HG02571 (cell line): Measurements from ENCODE around the gene DDR1.
"Not testable (repeated sequence)": the region's sequence is repeated elsewhere in the genome, so short reads cannot be mapped to it uniquely, and the experiment has no call there.

Experiments
- ATAC-seq: cut with Tn5 transposase; IDR thresholded peaks from one replicate; pipeline ENCODE4 v1.9.1; 2021; ENCODE audit warnings: mild to moderate bottlenecking, moderate library complexity; ENCODE audit not compliant: unreplicated experiment

The DDR1 gene

DNA sequence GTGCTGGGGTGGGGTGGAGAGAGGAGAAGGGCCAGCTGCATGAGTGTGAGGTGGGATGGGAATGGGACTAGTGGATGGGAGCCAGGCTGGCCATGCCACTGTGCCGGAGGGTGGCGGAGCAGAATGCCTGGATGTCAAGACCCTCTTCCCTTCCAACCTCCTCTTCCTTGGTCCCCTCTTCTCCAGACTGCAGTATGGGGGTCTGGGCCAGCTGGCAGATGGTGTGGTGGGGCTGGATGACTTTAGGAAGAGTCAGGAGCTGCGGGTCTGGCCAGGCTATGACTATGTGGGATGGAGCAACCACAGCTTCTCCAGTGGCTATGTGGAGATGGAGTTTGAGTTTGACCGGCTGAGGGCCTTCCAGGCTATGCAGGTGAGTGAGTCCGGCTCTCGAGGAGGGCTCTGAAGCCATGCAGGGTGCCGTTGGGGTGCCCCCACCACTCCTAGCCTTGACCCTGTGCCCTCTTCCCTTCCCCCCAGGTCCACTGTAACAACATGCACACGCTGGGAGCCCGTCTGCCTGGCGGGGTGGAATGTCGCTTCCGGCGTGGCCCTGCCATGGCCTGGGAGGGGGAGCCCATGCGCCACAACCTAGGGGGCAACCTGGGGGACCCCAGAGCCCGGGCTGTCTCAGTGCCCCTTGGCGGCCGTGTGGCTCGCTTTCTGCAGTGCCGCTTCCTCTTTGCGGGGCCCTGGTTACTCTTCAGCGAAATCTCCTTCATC lies 7.7 kb downstream of the DDR1 start:
- ATAC-seq = no peak

DNA sequence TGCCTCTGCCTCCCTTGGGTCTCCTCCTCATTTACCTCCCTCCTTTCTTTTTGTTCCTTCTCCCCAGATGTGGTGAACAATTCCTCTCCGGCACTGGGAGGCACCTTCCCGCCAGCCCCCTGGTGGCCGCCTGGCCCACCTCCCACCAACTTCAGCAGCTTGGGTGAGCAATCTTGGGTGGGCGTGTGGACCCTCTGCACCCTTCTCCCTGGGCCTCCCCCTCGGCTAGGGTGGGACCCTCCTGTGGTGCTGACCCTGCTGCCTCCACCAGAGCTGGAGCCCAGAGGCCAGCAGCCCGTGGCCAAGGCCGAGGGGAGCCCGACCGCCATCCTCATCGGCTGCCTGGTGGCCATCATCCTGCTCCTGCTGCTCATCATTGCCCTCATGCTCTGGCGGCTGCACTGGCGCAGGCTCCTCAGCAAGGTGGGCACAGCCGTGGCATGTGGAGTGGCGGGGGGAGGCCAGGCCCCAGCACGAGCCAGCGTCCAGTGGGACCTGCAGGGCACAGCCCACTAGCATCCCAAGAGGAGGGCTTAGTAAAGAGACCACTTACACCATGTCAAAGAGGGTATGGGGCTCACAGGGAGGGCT lies 8.8 kb downstream of the DDR1 start:
- no peak for ATAC-seq

DNA sequence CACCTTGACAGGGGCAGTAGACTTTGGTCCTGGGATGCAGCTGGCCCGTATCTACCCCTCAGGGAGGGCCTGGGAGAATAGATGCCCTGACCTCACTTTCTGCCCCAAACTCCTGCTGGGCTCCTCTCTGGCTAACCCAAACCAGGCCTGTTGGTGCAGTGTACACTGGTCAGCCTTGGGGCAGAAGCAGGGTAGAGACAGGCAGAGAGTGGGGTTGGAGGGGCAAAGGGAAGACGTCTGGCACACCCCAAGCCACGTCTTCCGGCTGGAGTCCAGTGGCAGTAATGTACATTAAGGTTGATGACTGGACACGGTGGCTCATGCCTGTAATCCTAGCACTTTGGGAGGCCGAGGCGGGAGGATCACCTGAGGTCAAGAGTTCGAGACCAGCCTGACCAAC lies 9.3 kb downstream of the DDR1 start:
- ATAC-seq = no peak

DNA sequence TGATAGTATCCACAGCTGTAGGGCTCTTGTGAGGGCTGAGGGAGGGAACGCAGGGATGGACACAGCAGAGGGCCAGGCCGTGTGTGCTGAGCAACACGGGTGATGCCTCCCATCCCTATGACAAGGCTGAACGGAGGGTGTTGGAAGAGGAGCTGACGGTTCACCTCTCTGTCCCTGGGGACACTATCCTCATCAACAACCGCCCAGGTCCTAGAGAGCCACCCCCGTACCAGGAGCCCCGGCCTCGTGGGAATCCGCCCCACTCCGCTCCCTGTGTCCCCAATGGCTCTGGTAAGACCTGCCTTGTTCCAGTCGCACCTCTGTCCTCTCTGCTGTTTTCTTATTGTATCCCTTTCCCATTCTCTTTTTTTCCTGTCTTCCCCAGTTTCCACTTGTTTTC lies 10.1 kb downstream of the DDR1 start:
- ATAC-seq = no peak

DNA sequence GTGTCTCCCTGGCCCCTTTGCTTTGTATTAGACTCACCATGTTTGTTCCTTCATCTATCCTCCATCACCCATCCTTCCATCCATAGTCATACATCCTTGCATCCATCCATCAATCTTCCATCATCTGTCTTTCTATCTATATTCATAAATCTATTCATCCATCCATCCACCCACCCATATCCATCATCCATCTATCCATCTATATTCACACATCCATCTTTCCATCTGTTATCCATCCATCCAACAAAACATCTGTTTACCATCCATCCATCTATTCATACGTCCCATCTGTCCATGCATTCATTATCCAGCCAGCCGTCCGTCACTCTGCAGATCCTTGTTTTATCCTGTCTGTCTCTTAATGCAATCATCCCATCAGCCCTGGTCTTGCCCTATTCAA lies 10.6 kb downstream of the DDR1 start:
- no peak for ATAC-seq

DNA sequence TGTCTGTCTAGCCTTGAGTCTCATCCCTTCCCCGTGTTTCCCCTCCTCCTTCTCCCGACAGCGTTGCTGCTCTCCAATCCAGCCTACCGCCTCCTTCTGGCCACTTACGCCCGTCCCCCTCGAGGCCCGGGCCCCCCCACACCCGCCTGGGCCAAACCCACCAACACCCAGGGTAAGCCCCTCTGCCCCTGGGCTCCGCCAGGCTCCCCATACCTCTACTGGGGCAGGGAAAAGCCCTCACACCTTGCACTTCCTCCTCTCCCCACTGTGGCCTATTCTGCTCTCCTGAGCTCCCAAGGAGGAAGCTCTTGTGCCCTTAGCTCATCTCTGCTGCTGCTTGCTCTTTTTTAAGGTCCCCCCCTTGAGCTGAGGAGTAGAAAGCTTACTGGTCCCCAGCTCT lies 11.0 kb downstream of the DDR1 start:
- ATAC-seq = no peak

DNA sequence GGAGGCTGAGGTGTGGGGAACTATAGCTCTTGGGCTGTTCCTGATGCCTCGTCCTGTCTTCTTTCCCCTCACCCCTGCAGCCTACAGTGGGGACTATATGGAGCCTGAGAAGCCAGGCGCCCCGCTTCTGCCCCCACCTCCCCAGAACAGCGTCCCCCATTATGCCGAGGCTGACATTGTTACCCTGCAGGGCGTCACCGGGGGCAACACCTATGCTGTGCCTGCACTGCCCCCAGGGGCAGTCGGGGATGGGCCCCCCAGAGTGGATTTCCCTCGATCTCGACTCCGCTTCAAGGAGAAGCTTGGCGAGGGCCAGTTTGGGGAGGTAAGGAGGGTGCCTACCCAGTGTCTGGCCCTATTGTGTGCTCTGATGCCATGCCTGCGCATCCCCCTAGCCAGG lies 12.2 kb downstream of the DDR1 start:
- no peak for ATAC-seq

DNA sequence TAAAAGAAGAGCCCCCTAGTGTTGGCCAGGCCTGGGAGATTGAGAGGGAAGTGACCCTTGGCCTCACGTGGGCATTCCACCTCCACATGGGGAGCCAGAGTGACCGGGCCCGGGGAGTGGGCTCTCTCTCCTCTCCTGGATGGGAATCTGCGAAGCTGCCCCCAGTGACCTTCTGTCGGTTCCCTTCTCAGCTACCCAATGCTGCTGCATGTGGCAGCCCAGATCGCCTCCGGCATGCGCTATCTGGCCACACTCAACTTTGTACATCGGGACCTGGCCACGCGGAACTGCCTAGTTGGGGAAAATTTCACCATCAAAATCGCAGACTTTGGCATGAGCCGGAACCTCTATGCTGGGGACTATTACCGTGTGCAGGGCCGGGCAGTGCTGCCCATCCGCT lies 13.6 kb downstream of the DDR1 start:
- no peak for ATAC-seq

DNA sequence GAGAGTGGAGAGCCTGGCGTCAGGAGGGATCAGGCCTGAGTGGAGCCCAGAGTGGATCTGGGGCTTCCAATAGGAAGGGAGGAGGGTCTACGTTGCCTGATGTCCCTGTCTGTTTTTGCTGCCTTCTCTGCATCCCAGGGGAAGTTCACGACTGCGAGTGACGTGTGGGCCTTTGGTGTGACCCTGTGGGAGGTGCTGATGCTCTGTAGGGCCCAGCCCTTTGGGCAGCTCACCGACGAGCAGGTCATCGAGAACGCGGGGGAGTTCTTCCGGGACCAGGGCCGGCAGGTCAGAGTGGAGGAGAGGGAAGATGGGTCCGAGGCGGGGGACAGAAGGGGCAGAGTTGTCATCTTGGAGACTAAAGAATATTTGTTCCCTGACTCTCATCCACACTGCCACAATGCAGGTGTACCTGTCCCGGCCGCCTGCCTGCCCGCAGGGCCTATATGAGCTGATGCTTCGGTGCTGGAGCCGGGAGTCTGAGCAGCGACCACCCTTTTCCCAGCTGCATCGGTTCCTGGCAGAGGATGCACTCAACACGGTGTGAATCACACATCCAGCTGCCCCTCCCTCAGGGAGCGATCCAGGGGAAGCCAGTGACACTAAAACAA lies 14.5 kb downstream of the DDR1 start:
- no peak for ATAC-seq

DNA sequence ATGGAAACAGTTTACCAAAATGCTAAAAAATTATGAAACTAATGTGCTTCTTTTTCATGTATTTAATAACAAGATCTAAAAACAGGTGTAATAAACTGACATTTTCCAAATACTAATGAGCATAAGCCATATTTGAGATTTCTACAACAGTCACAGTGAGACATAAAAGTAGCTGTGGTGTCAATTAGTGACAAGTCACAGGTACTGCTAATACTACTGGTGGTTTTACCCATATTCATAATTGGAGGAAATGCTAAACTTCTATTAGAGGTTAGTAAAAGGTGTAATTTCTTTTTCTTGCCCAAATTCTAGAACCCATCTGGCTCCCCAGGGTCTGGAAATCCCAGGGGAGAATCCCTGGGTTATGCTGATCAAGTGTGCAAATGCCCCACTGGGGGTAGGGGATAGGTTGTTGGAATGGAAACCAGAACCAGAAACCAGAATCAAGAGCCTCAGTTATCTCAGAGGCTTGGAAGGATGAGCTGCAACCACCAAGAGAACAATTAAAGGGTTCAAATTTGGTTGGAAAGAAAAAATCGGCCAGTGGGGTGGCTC lies 16.6 kb downstream of the DDR1 start:
- ATAC-seq = no peak

DNA sequence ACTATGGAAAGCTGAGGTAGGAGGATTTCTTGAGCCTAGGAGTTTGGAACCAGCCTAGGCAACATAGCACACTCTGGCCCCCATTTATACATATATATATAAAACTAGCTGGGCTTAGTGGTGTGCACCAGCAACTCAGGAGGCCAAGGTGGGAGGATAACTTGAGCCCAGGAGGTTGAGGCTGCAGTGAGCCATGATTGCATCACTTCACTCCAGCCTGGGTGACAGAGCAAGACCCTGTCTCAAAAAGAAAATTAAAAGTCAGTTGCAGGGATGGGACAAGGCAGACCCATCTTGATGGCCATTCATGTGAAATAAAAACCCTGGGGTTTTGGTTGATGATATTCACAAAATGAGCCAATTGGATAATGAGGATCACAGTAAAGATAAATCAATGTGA lies 17.1 kb downstream of the DDR1 start:
- ATAC-seq = no peak

DNA sequence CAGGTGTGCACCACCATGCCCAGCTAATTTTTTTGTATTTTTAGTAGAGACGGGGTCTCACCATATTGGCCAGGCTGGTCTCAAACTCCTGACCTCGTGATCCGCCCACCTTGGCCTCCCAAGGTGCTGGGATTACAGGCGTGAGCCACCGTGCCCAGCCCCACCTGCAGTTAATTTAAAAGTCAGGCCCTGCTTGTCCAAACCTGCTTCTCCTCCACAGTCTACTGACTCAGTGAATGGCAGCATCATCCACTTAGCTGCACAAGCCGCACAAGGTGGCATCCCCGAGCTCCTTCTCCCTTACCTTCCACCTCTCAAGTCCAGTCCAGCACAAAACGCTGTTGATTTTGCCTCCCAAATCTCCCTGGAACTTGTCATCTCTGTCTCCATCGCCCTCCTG lies 17.9 kb downstream of the DDR1 start:
- ATAC-seq = not testable (repeated sequence)

DNA sequence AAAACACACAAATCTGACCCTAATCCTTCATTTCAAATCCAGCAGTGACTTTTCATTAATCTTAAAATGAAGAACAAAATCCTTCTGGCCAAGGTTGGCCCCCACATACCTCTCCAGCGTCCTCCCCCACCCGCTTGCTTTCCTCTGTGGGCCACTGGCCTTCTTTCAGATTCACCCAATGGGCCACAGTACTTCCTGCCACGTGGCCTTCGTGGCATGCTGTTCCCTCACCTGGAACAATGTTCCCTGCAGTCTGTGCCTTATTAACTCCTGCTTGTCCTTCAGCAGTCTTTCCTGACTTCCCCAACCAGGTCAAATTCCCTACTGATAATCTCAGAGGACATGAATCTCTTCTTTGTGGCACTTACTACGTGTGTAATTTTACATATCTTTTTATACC lies 18.4 kb downstream of the DDR1 start:
- ATAC-seq = no peak

DNA sequence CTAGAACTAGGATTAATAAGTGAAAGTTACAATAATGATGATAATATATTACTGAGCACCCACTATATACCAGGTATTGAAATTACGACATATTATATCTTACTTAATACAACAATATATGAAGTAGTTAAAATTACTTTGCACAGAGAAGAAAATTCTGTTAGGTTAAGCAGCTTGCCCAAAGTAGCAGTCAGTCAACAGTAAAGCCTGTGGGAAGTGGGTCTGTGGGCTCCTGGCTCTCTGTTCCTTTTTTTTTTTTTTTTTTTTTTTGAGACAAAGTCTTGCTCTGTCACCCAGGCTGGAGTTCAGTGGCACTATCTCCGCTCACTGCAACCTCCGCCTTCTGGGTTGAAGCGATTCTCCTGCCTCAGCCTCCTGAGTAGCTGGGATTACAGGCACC lies 18.9 kb downstream of the DDR1 start:
- no peak for ATAC-seq

DNA sequence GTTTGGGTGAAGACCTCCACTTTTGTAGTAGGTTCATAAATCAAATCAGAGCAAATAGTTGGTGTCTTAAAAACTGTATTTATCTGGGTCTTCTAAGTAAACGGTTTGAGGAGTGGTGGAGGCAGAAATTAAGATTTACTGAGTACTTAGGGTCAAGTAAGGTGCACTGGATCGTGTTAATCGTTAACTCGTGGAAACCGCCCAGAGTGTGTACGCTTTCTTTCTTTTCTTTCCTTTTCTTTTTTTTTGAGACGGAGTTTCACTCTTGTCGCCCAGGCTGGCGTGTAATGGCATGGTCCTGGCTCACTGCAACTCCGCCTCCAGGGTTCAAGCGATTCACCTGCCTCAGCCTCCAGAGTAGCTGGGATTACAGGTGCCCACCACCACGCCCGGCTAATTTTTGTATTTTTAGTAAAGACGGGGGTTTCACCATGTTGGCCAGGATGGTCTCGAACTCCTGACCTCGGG lies 23.0 kb downstream of the DDR1 start:
- not testable (repeated sequence) for ATAC-seq

DNA sequence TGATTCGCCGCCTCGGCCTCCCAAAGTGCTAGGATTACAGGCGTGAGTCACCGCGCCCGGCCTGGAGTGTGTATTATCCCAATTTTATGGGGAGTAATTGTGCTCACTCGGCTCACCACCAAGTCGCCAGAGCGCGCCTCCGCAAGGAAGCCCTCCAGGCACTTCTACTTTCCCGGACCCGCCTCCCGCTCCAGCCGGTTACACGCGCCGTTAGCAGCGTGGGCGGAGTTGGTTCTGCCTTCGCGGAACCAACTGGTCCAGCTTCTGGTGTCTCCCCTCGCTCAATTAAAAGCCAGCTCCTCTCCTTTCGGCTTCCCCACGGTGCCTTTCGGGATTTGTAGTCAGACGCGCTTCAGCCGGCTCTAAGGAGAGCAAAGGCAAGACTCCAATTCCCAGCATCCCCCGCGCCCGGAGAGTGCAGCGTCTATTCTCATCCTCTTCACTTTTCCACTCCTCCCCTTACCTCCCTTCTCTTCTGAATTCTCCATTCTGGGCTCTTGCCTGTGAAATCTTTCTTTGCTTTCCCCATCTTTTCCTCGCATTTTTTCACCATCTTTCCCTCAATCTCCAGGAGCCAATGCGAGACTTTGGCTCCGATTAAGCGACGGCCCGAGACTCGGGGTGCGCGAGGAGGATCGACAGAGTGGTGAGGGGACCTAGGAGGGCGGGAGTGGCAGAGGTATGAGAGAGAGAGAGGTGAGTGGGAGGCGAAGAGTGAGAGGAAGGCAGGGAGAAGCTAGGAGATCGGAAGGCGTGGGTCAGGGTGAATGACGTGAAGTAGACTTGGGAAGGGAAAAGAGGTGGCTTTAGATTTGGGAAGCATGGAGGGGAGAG lies 23.7 kb downstream of the DDR1 start, which contains the start of gene GTF2H4:
Gene GTF2H4, plus strand, starts transcription at position 450 of the 834 bp plus-strand sequence.
- ATAC-seq = peak; percentile 97

DNA sequence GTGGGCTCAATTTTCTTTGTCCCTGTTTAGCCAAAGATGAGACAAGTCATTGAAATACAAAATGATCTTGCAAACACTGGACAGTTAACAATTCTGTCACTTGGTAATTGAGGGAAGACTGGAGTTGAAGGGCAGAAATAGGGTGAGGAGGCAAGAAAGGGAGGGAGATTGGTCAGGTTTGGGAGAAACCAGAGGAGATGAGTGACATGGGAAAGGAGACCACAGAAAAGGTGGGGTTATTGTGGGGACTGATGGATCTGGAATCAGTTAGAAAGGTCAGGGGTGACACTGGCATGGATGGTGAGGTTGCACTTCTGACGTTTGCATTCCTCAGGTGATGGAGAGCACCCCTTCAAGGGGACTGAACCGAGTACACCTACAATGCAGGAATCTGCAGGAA lies 24.4 kb downstream of the DDR1 start:
- no peak for ATAC-seq

DNA sequence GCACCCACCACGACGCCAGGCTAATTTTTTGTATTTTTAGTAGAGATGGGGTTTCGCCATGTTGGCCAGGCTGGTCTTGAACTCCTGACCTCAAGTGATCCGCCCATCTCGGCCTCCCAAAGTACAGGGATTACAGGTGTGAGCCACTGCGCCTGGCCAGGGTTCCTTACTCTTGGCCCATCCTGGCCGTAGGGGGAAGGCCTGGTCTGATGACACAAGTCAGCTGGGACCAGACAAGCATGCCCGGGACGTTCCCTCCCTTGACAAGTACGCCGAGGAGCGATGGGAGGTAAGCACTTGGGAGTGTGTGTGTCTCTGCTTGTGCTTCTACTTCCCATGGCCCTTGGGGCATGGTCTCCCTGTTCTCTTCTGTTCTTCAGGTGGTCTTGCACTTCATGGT lies 26.2 kb downstream of the DDR1 start:
- ATAC-seq = not testable (repeated sequence)

DNA sequence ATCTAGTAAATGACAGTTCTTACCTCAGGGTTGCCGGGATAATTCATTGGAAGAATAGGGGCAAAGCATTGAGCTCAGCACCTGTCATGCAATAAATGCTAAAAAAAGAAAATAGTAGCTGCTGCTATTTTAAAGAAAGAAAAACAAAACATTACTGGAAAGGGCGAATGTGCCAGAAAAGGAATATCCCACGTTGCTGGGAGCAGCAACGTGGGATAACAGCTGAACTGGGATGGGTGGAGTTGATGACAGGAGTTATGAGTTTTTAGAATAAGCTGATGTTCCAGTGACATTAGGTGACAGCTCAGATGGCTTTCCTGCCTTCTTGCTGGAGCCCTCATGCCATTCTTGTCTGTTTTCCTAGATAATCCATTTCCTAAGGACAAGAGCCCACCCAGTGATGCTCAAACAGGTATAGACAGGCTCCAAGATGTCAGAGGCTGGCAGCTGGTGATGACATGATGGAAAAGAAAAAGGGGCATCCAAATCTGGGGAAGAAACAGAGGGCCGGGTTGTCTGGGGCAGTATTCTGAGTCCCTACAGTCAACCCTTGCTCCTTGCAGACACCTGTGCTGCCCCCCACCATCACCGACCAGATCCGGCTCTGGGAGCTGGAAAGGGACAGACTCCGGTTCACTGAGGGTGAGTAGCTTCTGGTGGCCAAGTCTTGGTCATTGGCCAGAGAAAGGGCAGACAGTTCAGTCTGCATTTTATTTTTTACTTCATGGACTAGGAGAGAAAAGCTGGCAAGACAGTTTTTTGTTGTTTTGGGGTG lies 28.6 kb downstream of the DDR1 start:
- ATAC-seq = no peak

DNA sequence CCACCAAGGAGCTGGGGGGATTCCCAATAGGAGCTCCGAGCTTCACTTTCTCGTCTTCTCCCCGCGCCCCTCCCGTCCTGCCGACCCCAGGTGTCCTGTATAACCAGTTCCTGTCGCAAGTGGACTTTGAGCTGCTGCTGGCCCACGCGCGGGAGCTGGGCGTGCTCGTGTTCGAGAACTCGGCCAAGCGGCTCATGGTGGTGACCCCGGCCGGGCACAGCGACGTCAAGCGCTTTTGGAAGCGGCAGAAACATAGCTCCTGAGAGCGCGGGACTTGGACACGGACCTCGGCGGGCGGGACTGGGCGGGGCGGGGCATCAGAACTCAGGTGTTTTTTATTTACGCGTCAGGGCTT lies 29.4 kb downstream of the DDR1 start:
- ATAC-seq = peak; percentile 23
